ENCODE measurements around the gene ARPC5L. TPM values are rescaled to one million over a fixed set of nuclear protein-coding genes. Genes with fewer than 3 reads are reported as not detected.

Gene ARPC5L
- total RNA-seq, 1 donor from 2014 or later = 53.3 TPM

- no peak for TF ChIP-seq CTCF (conservative IDR thresholded peaks at IDR 0.05; ENCODE audit: low read depth, low read length)
- peak overlapping the region; percentile 92 for H3K4me3 ChIP-seq (ENCODE audit: low read depth, low read length)
- no peak for DNase-seq (ENCODE audit: low read depth)
Observed at GRCh38 chr9:124869466-124869985, 7.6 kb downstream of the ARPC5L start.

GRCh38 chr9:124869986-124870560, 8.1 kb downstream of the ARPC5L start:
- no peak for DNase-seq (ENCODE audit: low read depth)
- H3K4me3 ChIP-seq (ENCODE audit: low read depth, low read length) = peak overlapping the region; percentile 92
- no peak for TF ChIP-seq CTCF (conservative IDR thresholded peaks at IDR 0.05; ENCODE audit: low read depth, low read length)

GRCh38 chr9:124870723-124871122, 8.8 kb downstream of the ARPC5L start:
- TF ChIP-seq CTCF (conservative IDR thresholded peaks at IDR 0.05; ENCODE audit: low read depth, low read length) = no peak
- peak overlapping the region; percentile 92 for H3K4me3 ChIP-seq (ENCODE audit: low read depth, low read length)
- no peak for DNase-seq (ENCODE audit: low read depth)

- peak overlapping the region; percentile 92 for H3K4me3 ChIP-seq (ENCODE audit: low read depth, low read length)
- TF ChIP-seq CTCF (conservative IDR thresholded peaks at IDR 0.05; ENCODE audit: low read depth, low read length) = no peak
- DNase-seq (ENCODE audit: low read depth) = no peak
Observed at GRCh38 chr9:124871156-124871561, 9.2 kb downstream of the ARPC5L start.

GRCh38 chr9:124873664-124874063, 11.7 kb downstream of the ARPC5L start:
- no peak for DNase-seq (ENCODE audit: low read depth)
- no peak overlapping the region for H3K4me3 ChIP-seq (ENCODE audit: low read depth, low read length)

GRCh38 chr9:124875501-124875900, 13.6 kb downstream of the ARPC5L start:
- no peak for DNase-seq (ENCODE audit: low read depth)
- no peak for TF ChIP-seq CTCF (conservative IDR thresholded peaks at IDR 0.05; ENCODE audit: low read depth, low read length)
- H3K4me3 ChIP-seq (ENCODE audit: low read depth, low read length) = no peak overlapping the region

More at GRCh38 chr9:124873664-124874063, 11.7 kb downstream of the ARPC5L start:
- TF ChIP-seq CTCF (conservative IDR thresholded peaks at IDR 0.05; ENCODE audit: low read depth, low read length) = no peak
